AG09309 (cell line): ENCODE results near the gene PLEKHG5.

ENCODE experiments used
- DNase-seq: peaks from one replicate; pipeline ENCODE4 v3.0.0-alpha.2; 2010; ENCODE audit warnings: low read depth
- H3K4me3 ChIP-seq: 2 replicates; pipeline ENCODE4 v1.5.1; 2011; ENCODE audit warnings: mild to moderate bottlenecking, low read depth, low read length, moderate library complexity; ENCODE audit not compliant: control insufficient read depth
- TF ChIP-seq, protein P1 (sequence below): IDR thresholded peaks from 2 replicates; pipeline ENCODE4 v1.5.1; 2011; ENCODE audit warnings: mild to moderate bottlenecking, low read depth, low read length, inconsistent platforms; ENCODE audit not compliant: insufficient read depth, control insufficient read depth; ENCODE audit errors: missing control alignments

PLEKHG5 gene

DNA sequence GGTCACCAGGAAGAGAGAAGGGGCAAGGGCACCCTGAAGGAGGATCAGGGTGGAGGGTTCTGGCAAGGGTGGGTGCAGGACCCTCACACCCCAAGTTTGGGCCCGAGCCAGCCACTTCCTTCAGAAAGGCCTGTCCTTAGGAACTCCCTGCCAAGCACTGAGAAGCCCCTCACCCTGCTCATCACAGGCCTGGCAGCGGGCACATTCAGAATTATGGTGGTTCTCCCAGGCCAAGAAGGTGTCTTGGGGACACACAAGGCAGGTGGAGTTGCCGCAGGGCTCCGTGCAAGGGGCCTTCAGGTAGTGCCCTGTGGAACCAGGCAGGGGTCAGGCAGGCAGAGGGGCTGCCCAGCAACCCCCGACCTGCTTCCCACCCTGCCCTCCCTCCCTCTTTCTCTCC, 26.6 kb downstream of the PLEKHG5 start:
- TF ChIP-seq, protein P1, sequence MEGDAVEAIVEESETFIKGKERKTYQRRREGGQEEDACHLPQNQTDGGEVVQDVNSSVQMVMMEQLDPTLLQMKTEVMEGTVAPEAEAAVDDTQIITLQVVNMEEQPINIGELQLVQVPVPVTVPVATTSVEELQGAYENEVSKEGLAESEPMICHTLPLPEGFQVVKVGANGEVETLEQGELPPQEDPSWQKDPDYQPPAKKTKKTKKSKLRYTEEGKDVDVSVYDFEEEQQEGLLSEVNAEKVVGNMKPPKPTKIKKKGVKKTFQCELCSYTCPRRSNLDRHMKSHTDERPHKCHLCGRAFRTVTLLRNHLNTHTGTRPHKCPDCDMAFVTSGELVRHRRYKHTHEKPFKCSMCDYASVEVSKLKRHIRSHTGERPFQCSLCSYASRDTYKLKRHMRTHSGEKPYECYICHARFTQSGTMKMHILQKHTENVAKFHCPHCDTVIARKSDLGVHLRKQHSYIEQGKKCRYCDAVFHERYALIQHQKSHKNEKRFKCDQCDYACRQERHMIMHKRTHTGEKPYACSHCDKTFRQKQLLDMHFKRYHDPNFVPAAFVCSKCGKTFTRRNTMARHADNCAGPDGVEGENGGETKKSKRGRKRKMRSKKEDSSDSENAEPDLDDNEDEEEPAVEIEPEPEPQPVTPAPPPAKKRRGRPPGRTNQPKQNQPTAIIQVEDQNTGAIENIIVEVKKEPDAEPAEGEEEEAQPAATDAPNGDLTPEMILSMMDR = no peak
- H3K4me3 ChIP-seq = no peak overlapping the region
- no peak for DNase-seq

DNA sequence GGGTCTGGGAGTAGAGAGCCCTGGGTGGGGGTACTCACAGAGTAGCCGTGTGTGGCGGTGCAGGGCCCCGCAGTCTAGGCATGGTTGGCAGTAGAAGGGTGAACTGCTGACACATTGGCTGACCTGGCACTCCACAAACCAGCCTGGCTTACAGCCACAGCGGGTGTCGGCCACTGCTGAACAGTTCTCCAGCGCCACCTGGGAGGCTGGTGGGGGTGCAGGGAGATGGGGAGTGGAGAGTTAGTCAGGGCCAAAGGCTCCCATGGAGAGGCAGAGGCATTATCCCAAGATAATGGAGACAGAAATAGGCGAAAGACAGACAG, 27.0 kb downstream of the PLEKHG5 start:
- TF ChIP-seq, protein P1 = no peak
- no peak for DNase-seq

GRCh38 chr1:6463120-6463412, 28.4 kb downstream of the PLEKHG5 start:
- no peak for DNase-seq
- TF ChIP-seq, protein P1 = no peak
- no peak overlapping the region for H3K4me3 ChIP-seq

More for the DNA sequence above, 27.0 kb downstream of the PLEKHG5 start:
- H3K4me3 ChIP-seq = no peak overlapping the region

DNA sequence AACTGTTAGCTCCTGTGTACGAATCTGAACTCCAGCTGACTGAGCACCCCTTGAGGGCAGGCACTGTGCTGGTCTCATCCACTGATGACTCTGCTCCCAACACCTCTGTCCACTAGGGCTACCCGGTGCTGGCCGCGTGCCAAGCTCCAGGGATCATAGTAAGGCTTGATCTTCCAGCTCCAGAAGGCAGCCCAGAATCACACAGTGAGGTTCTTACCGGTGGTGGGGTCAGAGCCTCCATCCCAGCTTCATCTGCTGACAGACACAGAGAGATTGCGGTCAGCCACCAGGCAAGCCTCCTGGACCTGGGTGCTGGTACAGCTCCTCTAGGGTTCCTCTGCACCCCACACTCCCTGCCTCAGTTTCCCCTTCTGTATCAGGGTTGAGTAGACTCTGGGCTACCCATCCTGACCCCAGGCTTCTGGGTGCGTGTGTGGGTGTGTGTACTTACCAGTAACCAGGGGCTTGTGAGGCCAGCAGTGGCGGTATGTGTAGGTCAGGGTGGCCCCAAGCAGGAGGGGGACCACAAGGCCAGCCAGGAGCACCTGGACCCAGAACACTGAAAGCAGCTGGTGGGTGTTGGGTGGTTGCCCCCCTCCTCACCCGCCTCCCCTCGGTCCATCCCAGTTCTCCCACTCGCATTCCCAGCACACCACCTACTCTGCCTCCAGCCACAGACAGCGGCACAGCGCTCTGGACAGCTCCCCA, 28.9 kb downstream of the PLEKHG5 start:
- TF ChIP-seq, protein P1 = peak; percentile 15
- DNase-seq = no peak
- H3K4me3 ChIP-seq = no peak overlapping the region

DNA sequence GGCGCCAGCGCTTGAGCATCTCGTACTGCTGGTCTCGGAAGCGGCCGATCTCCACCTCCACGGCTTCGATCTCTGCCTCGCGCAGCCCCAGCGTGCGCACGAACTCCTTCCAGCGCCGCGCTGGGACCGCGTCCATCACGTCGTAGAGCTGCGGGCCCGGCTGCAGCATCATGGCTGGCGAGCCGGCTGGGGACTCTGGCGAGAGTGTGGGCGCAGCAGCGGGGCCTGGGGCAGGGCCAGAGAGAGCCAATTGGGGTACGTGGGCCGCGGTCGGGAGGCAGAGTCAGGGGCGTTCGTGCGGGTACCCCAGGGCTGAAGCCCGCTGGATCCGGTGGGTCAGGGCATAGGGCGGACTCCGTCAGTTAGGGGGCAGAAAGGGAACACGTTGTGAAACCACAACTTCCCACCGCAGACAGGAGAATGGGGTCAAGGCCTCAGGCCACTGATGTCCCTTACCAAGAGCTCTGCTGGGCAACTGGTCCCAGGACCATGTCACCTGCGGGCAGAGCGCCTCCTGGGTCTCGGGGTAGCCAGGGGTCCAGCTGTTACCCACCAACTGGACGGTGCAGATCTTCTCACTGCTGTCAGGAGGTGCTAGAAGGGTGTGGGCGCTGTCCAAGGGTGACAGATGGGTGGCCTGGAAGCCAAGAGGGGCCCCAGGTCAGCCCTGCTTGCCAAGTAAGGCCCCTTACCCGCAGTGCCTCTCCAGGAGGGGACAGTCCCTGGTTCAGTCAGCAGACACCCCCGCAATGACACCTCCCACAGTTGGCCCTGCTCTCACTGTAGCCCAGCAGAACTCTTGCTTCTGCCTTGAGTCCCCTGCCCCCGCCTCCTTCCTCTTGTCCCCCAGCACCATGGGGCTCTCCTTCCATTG, 29.7 kb downstream of the PLEKHG5 start:
- no peak for DNase-seq
- TF ChIP-seq, protein P1 = no peak
- H3K4me3 ChIP-seq = no peak overlapping the region

DNA sequence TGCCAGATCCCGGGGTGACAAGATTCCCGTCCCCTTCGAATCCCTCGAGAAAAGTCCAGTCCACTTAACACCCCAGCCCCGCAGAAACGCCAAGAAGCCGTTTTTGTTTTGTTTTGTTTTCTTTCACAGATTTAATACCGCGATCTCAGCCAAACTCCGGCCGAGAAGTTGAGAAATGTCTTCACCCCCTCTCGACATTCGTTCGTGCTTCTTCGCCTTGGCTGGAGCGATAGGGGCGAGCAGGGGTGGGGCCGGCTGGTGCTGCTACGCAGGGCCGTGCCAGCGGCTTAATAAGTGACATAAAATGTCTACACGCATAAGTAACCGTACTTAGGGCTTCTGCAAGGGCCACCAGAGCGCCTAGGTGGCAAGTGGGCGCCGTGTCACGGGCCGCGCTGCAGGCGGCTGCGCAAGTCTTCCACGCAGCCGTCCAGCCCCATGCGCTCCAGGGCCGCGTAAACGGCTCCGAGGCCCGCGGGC, 30.4 kb downstream of the PLEKHG5 start:
- TF ChIP-seq, protein P1 = no peak
- no peak for DNase-seq
- H3K4me3 ChIP-seq = no peak overlapping the region
